ENCODE results near the gene YAE1.

Gene YAE1

GRCh38 chr7:39554583-39555165 lies 11.5 kb upstream of the YAE1 start:
- TF ChIP-seq CTCF (IDR thresholded peaks at IDR 0.05; ENCODE audit: borderline replicate concordance, extremely low read depth, low read length, poor library complexity, severe bottlenecking) = no peak
- TF ChIP-seq EZH2 (IDR thresholded peaks at IDR 0.05; ENCODE audit: borderline replicate concordance, low read depth, low read length, severe bottlenecking) = no peak
- DNase-seq = no peak
- Histone ChIP-seq H3K4me1 (ENCODE audit: insufficient read depth, low read length) (no peaks in the 10 kb centered on the region), H3K27ac (ENCODE audit: low read length) (no peak overlapping the region), H3K36me3 (ENCODE audit: insufficient read depth, low read length) (no peaks in the 10 kb centered on the region), H3K4me2 (ENCODE audit: insufficient read depth, low read length) (no peak overlapping the region), H3K9me3 (ENCODE audit: insufficient read depth, low read length, severe bottlenecking) (no peaks in the 10 kb centered on the region), H3K9ac (ENCODE audit: low read depth, low read length) (no peak overlapping the region), H3K79me2 (ENCODE audit: insufficient read depth, low read length) (no peaks in the 10 kb centered on the region), H3K27me3 (ENCODE audit: insufficient read depth, low read length, poor library complexity) (no peaks in the 10 kb centered on the region), H4K20me1 (ENCODE audit: insufficient read depth, low read length) (no peaks in the 10 kb centered on the region), H3K4me3 (ENCODE audit: low read depth in 1 of 2, low read length in 2 of 2) (no peak overlapping the region), H2AFZ (ENCODE audit: low read depth, low read length) (no peak overlapping the region)
- ATAC-seq (ENCODE audit: insufficient read depth, low read depth) = no peak

- Histone ChIP-seq H3K36me3 (ENCODE audit: insufficient read depth, low read length) (no peaks in the 10 kb centered on the region), H3K9me3 (ENCODE audit: insufficient read depth, low read length, severe bottlenecking) (no peaks in the 10 kb centered on the region), H3K9ac (ENCODE audit: low read depth, low read length) (no peak overlapping the region), H4K20me1 (ENCODE audit: insufficient read depth, low read length) (no peaks in the 10 kb centered on the region), H2AFZ (ENCODE audit: low read depth, low read length) (no peak overlapping the region), H3K79me2 (ENCODE audit: insufficient read depth, low read length) (no peaks in the 10 kb centered on the region), H3K27me3 (ENCODE audit: insufficient read depth, low read length, poor library complexity) (no peaks in the 10 kb centered on the region), H3K4me3 (ENCODE audit: low read depth in 1 of 2, low read length in 2 of 2) (no peak overlapping the region), H3K4me2 (ENCODE audit: insufficient read depth, low read length) (no peak overlapping the region), H3K27ac (ENCODE audit: low read length) (no peak overlapping the region), H3K4me1 (ENCODE audit: insufficient read depth, low read length) (no peaks in the 10 kb centered on the region)
- no peak for ATAC-seq (ENCODE audit: insufficient read depth, low read depth)
- TF ChIP-seq EZH2 (IDR thresholded peaks at IDR 0.05; ENCODE audit: borderline replicate concordance, low read depth, low read length, severe bottlenecking) (no peak), CTCF (IDR thresholded peaks at IDR 0.05; ENCODE audit: borderline replicate concordance, extremely low read depth, low read length, poor library complexity, severe bottlenecking) (no peak)
- DNase-seq = no peak
Measured at GRCh38 chr7:39557222-39557621, 9.0 kb upstream of the YAE1 start.

GRCh38 chr7:39557911-39558310 lies 8.3 kb upstream of the YAE1 start:
- ATAC-seq (ENCODE audit: insufficient read depth, low read depth) = no peak
- Histone ChIP-seq H3K4me2 (ENCODE audit: insufficient read depth, low read length) (no peak overlapping the region), H3K9me3 (ENCODE audit: insufficient read depth, low read length, severe bottlenecking) (no peaks in the 10 kb centered on the region), H3K27ac (ENCODE audit: low read length) (no peak overlapping the region), H3K4me3 (ENCODE audit: low read depth in 1 of 2, low read length in 2 of 2) (no peak overlapping the region), H3K79me2 (ENCODE audit: insufficient read depth, low read length) (no peaks in the 10 kb centered on the region), H3K4me1 (ENCODE audit: insufficient read depth, low read length) (no peaks in the 10 kb centered on the region), H2AFZ (ENCODE audit: low read depth, low read length) (no peak overlapping the region), H3K36me3 (ENCODE audit: insufficient read depth, low read length) (no peaks in the 10 kb centered on the region), H4K20me1 (ENCODE audit: insufficient read depth, low read length) (no peaks in the 10 kb centered on the region), H3K9ac (ENCODE audit: low read depth, low read length) (no peak overlapping the region), H3K27me3 (ENCODE audit: insufficient read depth, low read length, poor library complexity) (no peaks in the 10 kb centered on the region)
- no peak for DNase-seq
- TF ChIP-seq EZH2 (IDR thresholded peaks at IDR 0.05; ENCODE audit: borderline replicate concordance, low read depth, low read length, severe bottlenecking) (no peak), CTCF (IDR thresholded peaks at IDR 0.05; ENCODE audit: borderline replicate concordance, extremely low read depth, low read length, poor library complexity, severe bottlenecking) (no peak)

Measured in DND-41 (cell line).